ENCODE measurements around the gene CKM.
"Not testable (repeated sequence)": the region's sequence is repeated elsewhere in the genome, so short reads cannot be mapped to it uniquely, and the experiment has no call there.

Gene CKM

DNA sequence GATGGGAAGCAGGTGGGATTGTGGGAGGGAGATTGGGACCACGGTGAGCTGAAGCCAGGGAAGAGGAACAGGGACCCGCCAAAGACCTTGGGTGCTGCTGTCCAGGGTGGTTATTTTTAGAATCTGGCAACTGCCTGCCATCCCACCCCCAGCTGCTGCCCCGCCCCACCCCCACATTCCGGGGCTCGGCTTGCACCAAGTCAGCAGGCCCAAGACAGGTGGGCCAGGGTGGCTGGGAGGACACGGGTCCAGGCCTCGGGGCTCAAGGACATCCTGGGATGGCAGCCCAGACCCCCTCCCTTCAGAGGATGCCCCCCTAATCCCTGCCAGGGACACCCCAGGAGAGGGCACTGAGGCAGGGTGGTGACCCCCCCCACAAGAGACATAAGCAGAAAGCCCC lies 827 bp downstream of the CKM start:
- H3K4me3 ChIP-seq (ENCODE audit: low read depth, low read length) = no peak overlapping the region
- DNase-seq (ENCODE audit: low read depth) = no peak
- TF ChIP-seq, protein P1, sequence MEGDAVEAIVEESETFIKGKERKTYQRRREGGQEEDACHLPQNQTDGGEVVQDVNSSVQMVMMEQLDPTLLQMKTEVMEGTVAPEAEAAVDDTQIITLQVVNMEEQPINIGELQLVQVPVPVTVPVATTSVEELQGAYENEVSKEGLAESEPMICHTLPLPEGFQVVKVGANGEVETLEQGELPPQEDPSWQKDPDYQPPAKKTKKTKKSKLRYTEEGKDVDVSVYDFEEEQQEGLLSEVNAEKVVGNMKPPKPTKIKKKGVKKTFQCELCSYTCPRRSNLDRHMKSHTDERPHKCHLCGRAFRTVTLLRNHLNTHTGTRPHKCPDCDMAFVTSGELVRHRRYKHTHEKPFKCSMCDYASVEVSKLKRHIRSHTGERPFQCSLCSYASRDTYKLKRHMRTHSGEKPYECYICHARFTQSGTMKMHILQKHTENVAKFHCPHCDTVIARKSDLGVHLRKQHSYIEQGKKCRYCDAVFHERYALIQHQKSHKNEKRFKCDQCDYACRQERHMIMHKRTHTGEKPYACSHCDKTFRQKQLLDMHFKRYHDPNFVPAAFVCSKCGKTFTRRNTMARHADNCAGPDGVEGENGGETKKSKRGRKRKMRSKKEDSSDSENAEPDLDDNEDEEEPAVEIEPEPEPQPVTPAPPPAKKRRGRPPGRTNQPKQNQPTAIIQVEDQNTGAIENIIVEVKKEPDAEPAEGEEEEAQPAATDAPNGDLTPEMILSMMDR (IDR thresholded peaks at IDR 0.05; ENCODE audit: low read depth, low read length) = no peak
- TF ChIP-seq MAX (IDR thresholded peaks at IDR 0.05; ENCODE audit: low read depth, low read length) (no peak), POLR2A (IDR thresholded peaks at IDR 0.05; ENCODE audit: extremely low read depth, insufficient read length) (no peak), MYC (IDR thresholded peaks at IDR 0.05; ENCODE audit: low read depth, low read length) (no peak)

DNA sequence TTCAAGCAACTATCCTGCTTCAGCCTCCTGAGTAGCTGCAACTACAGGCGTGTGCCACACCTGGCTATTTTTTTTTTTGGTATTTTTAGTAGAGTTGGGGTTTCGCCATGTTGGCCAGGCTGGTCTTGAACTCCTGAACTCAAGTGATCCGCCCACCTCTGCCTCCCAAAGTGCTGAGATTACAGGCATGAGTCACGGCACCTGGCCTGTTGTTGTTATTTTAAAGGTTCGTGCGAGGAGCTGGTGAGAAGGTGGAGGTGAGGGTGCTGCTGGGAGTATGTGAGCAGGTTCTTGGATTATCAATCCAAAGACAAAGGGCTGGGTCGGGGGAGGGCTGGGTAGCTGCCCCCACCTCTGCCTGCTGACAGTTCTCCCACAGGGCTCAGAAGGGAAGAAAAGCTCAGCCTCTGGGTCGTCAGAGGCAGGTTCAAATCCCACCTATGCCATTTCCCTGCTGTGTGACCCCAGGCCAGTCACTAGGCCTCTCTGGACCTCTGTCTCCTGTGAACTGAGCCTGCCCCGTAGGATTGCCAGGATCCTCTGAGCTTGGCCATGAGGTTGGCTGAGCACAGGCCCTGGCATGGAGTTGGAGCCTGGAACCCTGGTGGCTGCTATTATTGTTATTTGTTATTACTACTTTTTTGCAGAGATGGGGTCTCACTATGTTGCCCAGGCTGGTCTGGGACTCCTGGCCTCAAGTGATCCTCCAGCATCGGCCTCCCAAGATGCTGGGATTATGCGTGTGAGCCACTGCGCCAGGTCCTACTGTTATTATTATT lies 1.5 kb downstream of the CKM start:
- no peak for TF ChIP-seq POLR2A (IDR thresholded peaks at IDR 0.05; ENCODE audit: extremely low read depth, insufficient read length)
- TF ChIP-seq MAX (IDR thresholded peaks at IDR 0.05; ENCODE audit: low read depth, low read length) = no peak
- TF ChIP-seq, protein P1 (IDR thresholded peaks at IDR 0.05; ENCODE audit: low read depth, low read length) = no peak
- no peak for TF ChIP-seq MYC (IDR thresholded peaks at IDR 0.05; ENCODE audit: low read depth, low read length)
- no peak for DNase-seq (ENCODE audit: low read depth)

DNA sequence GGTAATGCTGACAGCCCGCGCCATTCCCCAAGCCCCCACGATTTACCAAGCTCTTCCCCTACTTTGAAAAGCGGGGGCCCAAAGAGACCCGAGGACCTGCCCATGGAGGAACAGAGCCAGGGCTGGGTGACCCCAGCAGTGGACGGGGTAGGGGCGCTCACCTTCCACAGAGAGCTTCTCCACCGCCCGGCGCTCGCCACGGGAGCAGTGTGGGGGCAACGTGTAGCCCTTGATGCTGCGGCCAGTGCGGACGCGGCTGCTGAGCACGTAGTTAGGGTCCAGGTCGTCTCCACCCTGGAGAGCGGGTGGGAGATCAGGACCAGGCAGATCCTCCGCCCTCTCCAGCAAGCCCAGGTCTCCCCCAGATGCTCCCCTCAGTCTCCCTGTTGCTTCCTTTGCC lies 7.4 kb downstream of the CKM start:
- no peak for DNase-seq (ENCODE audit: low read depth)

More for the DNA sequence above, 1.5 kb downstream of the CKM start:
- no peak overlapping the region for H3K4me3 ChIP-seq (ENCODE audit: low read depth, low read length)

DNA sequence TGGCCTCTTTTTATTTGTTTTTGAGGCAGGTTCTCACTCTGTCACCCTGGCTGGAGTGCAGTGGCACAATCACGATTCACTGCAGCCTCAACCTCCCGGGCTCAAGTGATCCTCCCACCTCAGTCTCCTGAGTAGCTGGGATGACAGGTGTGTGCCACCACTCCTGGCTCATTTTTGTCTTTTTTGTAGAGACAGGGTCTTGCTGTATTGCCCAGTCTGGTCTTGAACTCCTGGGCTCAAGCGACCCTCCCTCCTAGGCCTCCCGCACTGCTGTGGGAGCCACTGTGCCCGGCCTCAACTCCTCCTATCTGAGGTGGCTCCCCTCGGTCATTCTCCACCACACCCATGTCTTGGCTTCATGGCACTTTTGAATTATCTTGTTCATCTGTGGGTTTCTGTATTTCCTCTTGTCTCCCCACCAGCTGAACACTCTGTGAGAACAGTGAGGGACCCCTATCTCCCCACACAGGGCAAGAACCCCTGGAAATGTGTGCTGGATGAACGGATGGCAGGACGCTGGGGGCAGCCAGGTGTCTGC lies 7.9 kb downstream of the CKM start:
- no peak overlapping the region for H3K4me3 ChIP-seq (ENCODE audit: low read depth, low read length)
- TF ChIP-seq POLR2A (IDR thresholded peaks at IDR 0.05; ENCODE audit: extremely low read depth, insufficient read length) = no peak
- TF ChIP-seq, protein P1 (IDR thresholded peaks at IDR 0.05; ENCODE audit: low read depth, low read length) = no peak
- no peak for TF ChIP-seq MAX (IDR thresholded peaks at IDR 0.05; ENCODE audit: low read depth, low read length)
- no peak for TF ChIP-seq MYC (IDR thresholded peaks at IDR 0.05; ENCODE audit: low read depth, low read length)
- DNase-seq (ENCODE audit: low read depth) = no peak

More for the DNA sequence above, 7.4 kb downstream of the CKM start:
- no peak for TF ChIP-seq MAX (IDR thresholded peaks at IDR 0.05; ENCODE audit: low read depth, low read length)
- TF ChIP-seq POLR2A (IDR thresholded peaks at IDR 0.05; ENCODE audit: extremely low read depth, insufficient read length) = no peak
- no peak for TF ChIP-seq MYC (IDR thresholded peaks at IDR 0.05; ENCODE audit: low read depth, low read length)
- TF ChIP-seq, protein P1 (IDR thresholded peaks at IDR 0.05; ENCODE audit: low read depth, low read length) = no peak
- no peak overlapping the region for H3K4me3 ChIP-seq (ENCODE audit: low read depth, low read length)

DNA sequence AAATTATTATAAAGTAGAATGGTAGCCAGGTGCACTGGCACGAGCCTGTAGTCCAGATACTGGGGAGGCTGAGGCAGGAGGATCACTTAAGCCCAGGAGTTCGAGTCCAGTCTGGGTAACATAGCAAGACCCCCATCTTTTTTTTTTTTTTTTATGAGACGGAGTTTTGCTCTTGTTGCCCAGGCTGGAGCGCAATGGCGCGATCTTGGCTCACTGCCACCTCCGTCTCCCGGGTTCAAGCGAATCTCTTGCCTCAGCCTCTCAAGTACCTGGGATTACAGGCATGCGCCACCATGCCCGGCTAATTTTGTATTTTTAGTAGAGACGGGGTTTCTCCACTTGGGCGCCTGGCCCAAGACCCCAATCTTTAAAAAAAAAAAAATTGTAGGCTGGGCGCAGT lies 10.4 kb downstream of the CKM start:
- not testable (repeated sequence) for DNase-seq (ENCODE audit: low read depth)

DNA sequence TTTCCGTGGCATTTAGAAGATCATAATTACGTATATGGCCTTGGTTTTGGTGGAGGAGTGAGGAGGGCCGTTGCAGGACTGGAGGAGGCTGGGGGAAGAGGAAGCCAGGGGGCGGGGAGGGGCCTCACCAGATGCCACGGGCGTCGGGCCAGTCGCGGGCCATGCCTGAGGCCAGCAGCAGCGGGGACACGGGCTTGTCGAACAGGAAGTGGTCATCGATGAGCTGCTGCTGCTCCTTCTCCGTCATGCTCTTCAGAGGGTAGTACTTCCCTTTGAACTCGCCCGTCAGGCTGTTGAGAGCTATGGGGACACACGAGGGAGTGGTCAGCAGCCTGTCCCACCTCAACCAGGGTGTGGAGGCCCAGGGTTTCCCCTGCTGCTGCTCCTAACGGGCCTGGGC lies 11.1 kb downstream of the CKM start:
- DNase-seq (ENCODE audit: low read depth) = peak; percentile 73
- H3K4me3 ChIP-seq (ENCODE audit: low read depth, low read length) = no peak overlapping the region
- TF ChIP-seq POLR2A (IDR thresholded peaks at IDR 0.05; ENCODE audit: extremely low read depth, insufficient read length) = no peak
- no peak for TF ChIP-seq MYC (IDR thresholded peaks at IDR 0.05; ENCODE audit: low read depth, low read length)
- TF ChIP-seq, protein P1 (IDR thresholded peaks at IDR 0.05; ENCODE audit: low read depth, low read length) = no peak
- TF ChIP-seq MAX (IDR thresholded peaks at IDR 0.05; ENCODE audit: low read depth, low read length) = no peak

More for the DNA sequence above, 10.4 kb downstream of the CKM start:
- H3K4me3 ChIP-seq (ENCODE audit: low read depth, low read length) = not testable (repeated sequence)

- H3K4me3 ChIP-seq (ENCODE audit: low read depth, low read length); DNase-seq (ENCODE audit: low read depth): not testable (repeated sequence)
Observed at GRCh38 chr19:45309322-45309721, 13.4 kb downstream of the CKM start.
